Gastrocnemius medialis (tissue), 4 donors: ENCODE measurements around the gene MCRIP2. TPM values are rescaled to one million over a fixed set of nuclear protein-coding genes. Genes with fewer than 3 reads are reported as not detected.

Experiments
- ATAC-seq, 2 donors: fragments of 150-250 bp; one replicate each; pipeline ENCODE4 v1.9.1; 2016
- DNase-seq, 2 donors: peaks; one replicate each; pipeline ENCODE4 v3.0.0-alpha.2; 2019
- H3K27ac ChIP-seq, 4 donors: fragments of 200-600 bp; sonication (generic); 1 replicate in 1 of 4; 2 replicates in 3 of 4; pipeline ENCODE4 v1.5.1; 2016 to 2018; ENCODE audit warnings: mild to moderate bottlenecking in 2 of 4, moderate library complexity in 1 of 4
- H3K27me3 ChIP-seq, 3 donors: fragments of 200-600 bp; sonication (generic) in 2 of 3; 1 replicate in 1 of 3; 2 replicates in 2 of 3; pipeline versions ENCODE4 v1.5.1 to v1.6.0; 2016 to 2019; ENCODE audit warnings: mild to moderate bottlenecking in 1 of 3, moderate library complexity in 1 of 3
- H3K36me3 ChIP-seq, 2 donors: fragments of 200-600 bp; sonication (generic) in 1 of 2; one replicate each; pipeline ENCODE4 v1.5.1; 2017 to 2018
- H3K4me1 ChIP-seq, 2 donors: fragments of 200-600 bp; sonication (generic) in 1 of 2; one replicate each; pipeline ENCODE4 v1.5.1; 2016 to 2017; ENCODE audit warnings: mild to moderate bottlenecking in 2 of 2
- H3K4me3 ChIP-seq, 4 donors: fragments of 200-600 bp; sonication (generic) in 3 of 4; 1 replicate in 1 of 4; 2 replicates in 3 of 4; pipeline ENCODE4 v1.5.1; 2016 to 2019; ENCODE audit warnings: mild to moderate bottlenecking in 2 of 4
- H3K9me3 ChIP-seq, 3 donors: fragments of 200-600 bp; sonication (generic) in 2 of 3; 1 replicate in 1 of 3; 2 replicates in 2 of 3; pipeline ENCODE4 v1.5.1; 2016 to 2019
- POLR2A ChIP-seq, 2 donors: fragments of 450-650 bp; IDR thresholded peaks; one replicate each; pipeline ENCODE4 v1.6.1; 2017; ENCODE audit warnings: antibody characterized with exemption in 2 of 2, mild to moderate bottlenecking in 2 of 2, moderate library complexity in 2 of 2
- in situ Hi-C, 4 donors: fragments of 200-750 bp; cut with MboI; loops; one replicate each; pipeline versions ENCODE4 v1.15.0 to v1.8.0; 2017; ENCODE audit warnings: low sequenced_read_pairs in 4 of 4
- intact Hi-C: fragments of 100-400 bp; cut with DNase I; formaldehyde crosslinking; loops from one replicate; pipeline ENCODE4 v1.15.1; 2023; ENCODE audit warnings: low total_unique reads
- total RNA-seq, 4 donors: library from RNA; depleted of rRNA; stranded (reverse); fragments of >200 nt; gene quantifications; one replicate each; pipeline versions ENCODE4 v1.1.0 to v1.2.3, GENCODE V29; 2016
- TF ChIP-seq, protein P1 (sequence below), 5 experiments: fragments of 450-650 bp in 3 of 5; fragments of 200-600 bp in 2 of 5; sonication (generic) in 2 of 5; IDR thresholded peaks in 4 of 5; conservative IDR thresholded peaks in 1 of 5; 1 replicate in 4 of 5; 2 replicates in 1 of 5; pipeline ENCODE4 v1.5.1; 2016 to 2019; ENCODE audit warnings: antibody characterized with exemption in 5 of 5, mild to moderate bottlenecking in 3 of 5, moderate library complexity in 3 of 5

Gene MCRIP2
- total RNA-seq, 4 donors from 2014 or later: 59.6 to 155 (median 114) TPM

DNA sequence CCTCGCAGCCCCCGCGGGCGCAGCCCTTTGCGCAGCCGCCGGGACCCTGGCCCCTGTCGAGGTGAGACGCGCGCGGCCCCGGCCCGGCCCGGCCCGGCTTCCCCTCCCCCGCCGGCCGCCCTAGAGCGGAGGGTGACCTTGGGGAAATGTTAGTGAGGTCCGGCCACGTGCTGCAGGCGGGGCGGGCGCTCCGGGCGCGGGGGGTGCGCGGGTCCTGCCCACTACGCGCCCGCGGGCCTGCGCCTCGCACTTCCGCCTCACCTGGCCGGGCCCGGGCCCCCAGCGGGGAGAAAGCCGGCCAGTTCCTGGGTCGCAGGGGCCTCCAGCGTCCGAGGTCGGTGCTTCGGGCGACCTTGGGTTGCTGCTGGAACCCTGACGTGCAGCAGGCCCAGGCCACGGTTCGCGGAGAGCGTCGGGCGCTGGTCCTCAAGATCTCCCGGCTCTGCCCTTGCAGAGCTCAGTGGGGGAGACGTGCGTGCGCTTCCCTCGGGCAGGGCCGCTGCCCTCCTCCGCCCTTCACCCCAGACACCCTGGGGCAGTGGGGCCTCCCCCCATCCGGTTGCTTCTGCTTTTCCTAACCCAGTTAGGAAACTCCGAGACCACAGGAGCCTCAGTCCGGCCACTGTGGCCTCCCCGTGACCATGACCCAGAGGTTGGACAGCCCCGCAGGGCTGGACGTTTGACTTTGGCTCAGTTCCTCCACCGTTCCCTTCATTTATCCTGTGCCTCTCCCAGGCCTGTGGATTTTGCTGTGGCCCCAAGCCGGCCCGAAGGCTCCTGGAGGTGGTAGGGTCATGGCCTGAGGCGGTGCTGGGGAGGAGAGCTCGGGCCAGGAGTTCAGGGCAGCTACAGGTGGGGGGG lies 791 bp downstream of the MCRIP2 start:
- H3K36me3 ChIP-seq: no peaks in the 10 kb centered on the region
- no peaks in the 10 kb centered on the region for H3K27me3 ChIP-seq
- TF ChIP-seq POLR2A (IDR thresholded peaks at IDR 0.05): peak in 1 of 2 donors; percentile 66
- TF ChIP-seq, protein P1, sequence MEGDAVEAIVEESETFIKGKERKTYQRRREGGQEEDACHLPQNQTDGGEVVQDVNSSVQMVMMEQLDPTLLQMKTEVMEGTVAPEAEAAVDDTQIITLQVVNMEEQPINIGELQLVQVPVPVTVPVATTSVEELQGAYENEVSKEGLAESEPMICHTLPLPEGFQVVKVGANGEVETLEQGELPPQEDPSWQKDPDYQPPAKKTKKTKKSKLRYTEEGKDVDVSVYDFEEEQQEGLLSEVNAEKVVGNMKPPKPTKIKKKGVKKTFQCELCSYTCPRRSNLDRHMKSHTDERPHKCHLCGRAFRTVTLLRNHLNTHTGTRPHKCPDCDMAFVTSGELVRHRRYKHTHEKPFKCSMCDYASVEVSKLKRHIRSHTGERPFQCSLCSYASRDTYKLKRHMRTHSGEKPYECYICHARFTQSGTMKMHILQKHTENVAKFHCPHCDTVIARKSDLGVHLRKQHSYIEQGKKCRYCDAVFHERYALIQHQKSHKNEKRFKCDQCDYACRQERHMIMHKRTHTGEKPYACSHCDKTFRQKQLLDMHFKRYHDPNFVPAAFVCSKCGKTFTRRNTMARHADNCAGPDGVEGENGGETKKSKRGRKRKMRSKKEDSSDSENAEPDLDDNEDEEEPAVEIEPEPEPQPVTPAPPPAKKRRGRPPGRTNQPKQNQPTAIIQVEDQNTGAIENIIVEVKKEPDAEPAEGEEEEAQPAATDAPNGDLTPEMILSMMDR (IDR thresholded peaks at IDR 0.05 in 4 of 5, conservative IDR thresholded peaks at IDR 0.05 in 1 of 5): no peak
- peak overlapping the region; percentile 82 to 97 (median 92) for H3K27ac ChIP-seq
- H3K4me3 ChIP-seq: peak overlapping the region; percentile 55 to 81 (median 62)
- ATAC-seq: peak; percentile 65 to 66
- in situ Hi-C loops (no loop called here), intact Hi-C loops (loop anchor here (10.0 kb wide), 1 partner anchor 408 kb away; the partner anchor contains the start of gene FAM234A)
- H3K4me1 ChIP-seq: peaks cover 35 to 57% of the 10 kb centered on the region in 2 donors
- no peaks in the 10 kb centered on the region for H3K9me3 ChIP-seq
- peak in 1 of 2 donors; percentile 76 for DNase-seq

DNA sequence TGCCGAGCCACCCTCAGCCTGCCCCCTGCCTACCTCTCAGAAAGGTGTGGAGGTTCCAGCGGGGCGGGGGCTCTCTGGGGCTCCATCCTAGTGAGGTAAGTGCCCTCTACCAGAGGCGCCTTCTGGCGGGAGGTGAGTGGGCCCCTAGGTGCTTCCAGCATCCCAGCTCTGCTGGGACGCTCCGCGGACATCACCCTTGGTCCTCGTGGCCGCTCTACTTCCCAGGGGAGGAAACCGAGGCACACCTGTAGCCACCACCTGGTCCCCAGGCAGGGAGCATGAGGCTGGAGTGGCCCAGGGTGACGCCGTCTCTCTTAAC lies 1.4 kb downstream of the MCRIP2 start:
- ATAC-seq (no peak), DNase-seq (no peak)
- in situ Hi-C loops: no loop called here
- no peak for TF ChIP-seq POLR2A (IDR thresholded peaks at IDR 0.05)
- TF ChIP-seq, protein P1 (IDR thresholded peaks at IDR 0.05 in 4 of 5, conservative IDR thresholded peaks at IDR 0.05 in 1 of 5): no peak
- Histone ChIP-seq H3K9me3 (no peaks in the 10 kb centered on the region), H3K27me3 (no peaks in the 10 kb centered on the region), H3K27ac (peak overlapping the region; percentile 82 to 97 (median 92)), H3K4me3 (peak overlapping the region; percentile 55 to 81 (median 62)), H3K4me1 (peaks cover 35 to 57% of the 10 kb centered on the region in 2 donors), H3K36me3 (no peaks in the 10 kb centered on the region)
- intact Hi-C loops: loop anchor here (10.0 kb wide), 1 partner anchor 408 kb away; the partner anchor contains the start of gene FAM234A

DNA sequence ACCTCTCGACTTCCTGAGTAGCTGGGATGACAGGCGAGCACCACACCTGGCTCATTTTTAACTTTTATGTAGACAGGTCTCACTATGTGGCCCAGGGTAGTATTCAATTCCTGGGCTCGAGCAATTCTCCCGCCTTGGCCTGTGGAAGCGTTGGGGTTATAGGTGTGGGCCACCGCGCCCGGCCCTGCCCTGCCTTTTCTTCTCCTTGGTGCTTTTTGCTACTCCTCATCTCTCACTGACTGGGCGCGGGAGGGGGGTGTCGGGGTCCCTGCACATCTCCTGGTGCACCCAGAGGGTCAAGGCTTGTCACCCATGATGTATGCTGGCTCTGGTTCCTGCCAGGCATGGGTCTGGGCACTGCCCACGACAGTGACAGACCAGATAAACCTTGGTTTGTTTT lies 2.9 kb downstream of the MCRIP2 start:
- H3K4me3 ChIP-seq: no peak overlapping the region
- ATAC-seq (no peak), DNase-seq (no peak)
- intact Hi-C loops: loop anchor here (10.0 kb wide), 1 partner anchor 410 kb away; the partner anchor contains the start of gene FAM234A
- peaks cover 40 to 61% of the 10 kb centered on the region in 2 donors for H3K4me1 ChIP-seq
- H3K36me3 ChIP-seq: no peaks in the 10 kb centered on the region
- in situ Hi-C loops: no loop called here
- H3K27ac ChIP-seq: peak overlapping the region; percentile 87 to 97 (median 96)
- no peak for TF ChIP-seq POLR2A (IDR thresholded peaks at IDR 0.05)
- TF ChIP-seq, protein P1 (IDR thresholded peaks at IDR 0.05 in 4 of 5, conservative IDR thresholded peaks at IDR 0.05 in 1 of 5): no peak
- H3K27me3 ChIP-seq: no peaks in the 10 kb centered on the region
- no peaks in the 10 kb centered on the region for H3K9me3 ChIP-seq

GRCh38 chr16:645852-646678 lies 4.4 kb downstream of the MCRIP2 start:
- TF ChIP-seq, protein P1 (IDR thresholded peaks at IDR 0.05 in 4 of 5, conservative IDR thresholded peaks at IDR 0.05 in 1 of 5): no peak
- no peak for TF ChIP-seq POLR2A (IDR thresholded peaks at IDR 0.05)
- Histone ChIP-seq H3K4me1 (peaks cover 46 to 69% of the 10 kb centered on the region in 2 donors), H3K27ac (peak overlapping the region; percentile 87 to 97 (median 96)), H3K27me3 (no peaks in the 10 kb centered on the region), H3K36me3 (no peaks in the 10 kb centered on the region), H3K9me3 (no peaks in the 10 kb centered on the region), H3K4me3 (peak overlapping the region in 2 of 4 donors; percentile 10 to 21)
- intact Hi-C loops (loop anchor here (10.0 kb wide), 1 partner anchor 411 kb away; the partner anchor contains the start of gene FAM234A), in situ Hi-C loops (no loop called here)
- DNase-seq: peak in 1 of 2 donors; percentile 73
- ATAC-seq: peak in 1 of 2 donors; percentile 5
